Sigmoid colon (tissue), 3 donors: ENCODE results near the gene PGS1.

Experiments
- POLR2A ChIP-seq, 2 donors: fragments of 450-650 bp; IDR thresholded peaks; one replicate each; pipeline ENCODE4 v1.6.1; 2016; ENCODE audit warnings: antibody characterized with exemption in 2 of 2, mild to moderate bottlenecking in 2 of 2, moderate library complexity in 2 of 2
- TF ChIP-seq, protein P1 (sequence below), 4 experiments: fragments of 450-650 bp in 3 of 4; fragments of 200-600 bp in 1 of 4; IDR thresholded peaks; one replicate each; pipeline ENCODE4 v1.5.1; 2016 to 2019; ENCODE audit warnings: antibody characterized with exemption in 4 of 4, mild to moderate bottlenecking in 3 of 4, moderate library complexity in 2 of 4

DNA sequence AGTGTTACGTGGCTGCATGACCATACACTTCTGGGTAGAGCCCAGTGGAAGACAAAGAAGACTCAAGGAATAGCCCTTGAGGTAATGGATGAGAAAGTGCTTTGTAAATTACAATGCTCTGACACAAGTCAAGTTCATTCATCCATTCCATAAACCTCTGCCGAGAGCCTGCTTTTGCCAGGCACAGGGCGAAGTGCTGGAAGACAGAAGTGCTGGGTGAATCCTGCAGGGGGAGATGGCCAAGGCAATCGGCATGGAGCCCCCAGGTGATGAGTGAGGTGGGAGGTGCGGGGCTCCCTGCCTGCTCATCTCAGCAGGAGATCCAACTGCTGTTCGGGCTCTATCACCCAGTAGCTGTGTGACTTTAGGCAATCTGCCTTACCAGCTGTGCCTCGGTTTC lies 15.8 kb upstream of the PGS1 start:
- TF ChIP-seq, protein P1, sequence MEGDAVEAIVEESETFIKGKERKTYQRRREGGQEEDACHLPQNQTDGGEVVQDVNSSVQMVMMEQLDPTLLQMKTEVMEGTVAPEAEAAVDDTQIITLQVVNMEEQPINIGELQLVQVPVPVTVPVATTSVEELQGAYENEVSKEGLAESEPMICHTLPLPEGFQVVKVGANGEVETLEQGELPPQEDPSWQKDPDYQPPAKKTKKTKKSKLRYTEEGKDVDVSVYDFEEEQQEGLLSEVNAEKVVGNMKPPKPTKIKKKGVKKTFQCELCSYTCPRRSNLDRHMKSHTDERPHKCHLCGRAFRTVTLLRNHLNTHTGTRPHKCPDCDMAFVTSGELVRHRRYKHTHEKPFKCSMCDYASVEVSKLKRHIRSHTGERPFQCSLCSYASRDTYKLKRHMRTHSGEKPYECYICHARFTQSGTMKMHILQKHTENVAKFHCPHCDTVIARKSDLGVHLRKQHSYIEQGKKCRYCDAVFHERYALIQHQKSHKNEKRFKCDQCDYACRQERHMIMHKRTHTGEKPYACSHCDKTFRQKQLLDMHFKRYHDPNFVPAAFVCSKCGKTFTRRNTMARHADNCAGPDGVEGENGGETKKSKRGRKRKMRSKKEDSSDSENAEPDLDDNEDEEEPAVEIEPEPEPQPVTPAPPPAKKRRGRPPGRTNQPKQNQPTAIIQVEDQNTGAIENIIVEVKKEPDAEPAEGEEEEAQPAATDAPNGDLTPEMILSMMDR (IDR thresholded peaks at IDR 0.05), result no peak
- TF ChIP-seq POLR2A (IDR thresholded peaks at IDR 0.05), result no peak
